Uterus (tissue), 4 donors: ENCODE data around the gene KIAA1217. TPM values are rescaled to one million over a fixed set of nuclear protein-coding genes. Genes with fewer than 3 reads are reported as not detected.

Experiments used
- DNase-seq, 2 donors: peaks; one replicate each; pipeline ENCODE4 v3.0.0-alpha.2; 2019 to 2020
- H3K27ac ChIP-seq, 2 donors: fragments of 200-600 bp; sonication (generic); 1 replicate in 1 of 2; 2 replicates in 1 of 2; pipeline ENCODE4 v1.5.1; 2016 to 2018
- H3K27me3 ChIP-seq, 2 donors: fragments of 200-600 bp; sonication (generic); one replicate each; pipeline ENCODE4 v1.5.1; 2018 to 2019; ENCODE audit warnings: control low read depth in 1 of 2
- H3K36me3 ChIP-seq, 2 donors: fragments of 200-600 bp; sonication (generic); one replicate each; pipeline ENCODE4 v1.5.1; 2019; ENCODE audit warnings: control low read depth in 1 of 2
- H3K4me1 ChIP-seq, 2 donors: fragments of 200-600 bp; sonication (generic); one replicate each; pipeline ENCODE4 v1.5.1; 2018 to 2019; ENCODE audit warnings: control low read depth in 1 of 2
- H3K4me3 ChIP-seq, 2 donors: fragments of 200-600 bp; sonication (generic); 1 replicate in 1 of 2; 2 replicates in 1 of 2; pipeline ENCODE4 v1.5.1; 2018 to 2019; ENCODE audit warnings: mild to moderate bottlenecking in 1 of 2
- H3K9me3 ChIP-seq, 2 donors: fragments of 200-600 bp; sonication (generic); one replicate each; pipeline ENCODE4 v1.5.1; 2019; ENCODE audit warnings: control low read depth in 1 of 2
- POLR2A ChIP-seq, 2 donors: fragments of 450-650 bp; IDR thresholded peaks; one replicate each; pipeline ENCODE4 v1.6.1; 2016; ENCODE audit warnings: antibody characterized with exemption in 2 of 2, mild to moderate bottlenecking in 1 of 2, moderate library complexity in 1 of 2
- intact Hi-C: fragments of 100-400 bp; cut with DNase I; formaldehyde crosslinking; loops from one replicate; pipeline ENCODE4 v1.15.1; 2023; ENCODE audit warnings: low total_unique reads
- total RNA-seq, 4 donors: library from RNA; depleted of rRNA in 3 of 4; stranded (reverse); fragments of >200 nt in 3 of 4; gene quantifications; one replicate each; pipeline versions ENCODE4 v1.1.0 to v1.2.4, GENCODE V29; 2014 to 2023
- TF ChIP-seq, protein P1 (sequence below), 4 experiments: fragments of 200-600 bp in 2 of 4; fragments of 450-650 bp in 2 of 4; sonication (generic) in 2 of 4; IDR thresholded peaks; one replicate each; pipeline ENCODE4 v1.5.1; 2016 to 2019; ENCODE audit warnings: antibody characterized with exemption in 4 of 4, mild to moderate bottlenecking in 2 of 4, moderate library complexity in 1 of 4
- donor health status: DM: yes; HTN: yes; CAD: no.

The KIAA1217 gene
- total RNA-seq, 4 donors from 2014 or later, result 3.5 to 38.2 (median 11.6) TPM

DNA sequence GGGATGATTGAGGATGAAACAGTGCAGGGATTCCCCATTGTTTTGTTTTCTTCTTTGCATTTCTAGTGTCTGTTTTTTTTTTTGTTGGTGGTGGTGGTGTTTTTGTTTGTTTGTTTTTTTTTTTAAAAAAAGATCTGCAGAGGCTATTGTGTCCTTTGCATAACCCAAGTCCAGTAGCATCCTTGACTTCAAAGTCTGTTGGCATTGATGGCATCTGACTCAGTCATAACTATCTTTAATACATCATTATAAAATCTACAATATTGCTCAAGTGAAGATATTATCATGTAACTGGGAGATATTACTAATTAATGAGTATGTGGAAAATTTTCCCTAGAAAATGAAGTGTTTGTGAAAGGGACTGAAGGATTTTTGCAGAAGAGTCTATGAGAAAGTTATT lies 70.2 kb downstream of the KIAA1217 start:
- H3K4me1 ChIP-seq, result no peaks in the 10 kb centered on the region
- intact Hi-C loops, result no loop called here
- H3K4me3 ChIP-seq, result no peak overlapping the region
- TF ChIP-seq, protein P1, sequence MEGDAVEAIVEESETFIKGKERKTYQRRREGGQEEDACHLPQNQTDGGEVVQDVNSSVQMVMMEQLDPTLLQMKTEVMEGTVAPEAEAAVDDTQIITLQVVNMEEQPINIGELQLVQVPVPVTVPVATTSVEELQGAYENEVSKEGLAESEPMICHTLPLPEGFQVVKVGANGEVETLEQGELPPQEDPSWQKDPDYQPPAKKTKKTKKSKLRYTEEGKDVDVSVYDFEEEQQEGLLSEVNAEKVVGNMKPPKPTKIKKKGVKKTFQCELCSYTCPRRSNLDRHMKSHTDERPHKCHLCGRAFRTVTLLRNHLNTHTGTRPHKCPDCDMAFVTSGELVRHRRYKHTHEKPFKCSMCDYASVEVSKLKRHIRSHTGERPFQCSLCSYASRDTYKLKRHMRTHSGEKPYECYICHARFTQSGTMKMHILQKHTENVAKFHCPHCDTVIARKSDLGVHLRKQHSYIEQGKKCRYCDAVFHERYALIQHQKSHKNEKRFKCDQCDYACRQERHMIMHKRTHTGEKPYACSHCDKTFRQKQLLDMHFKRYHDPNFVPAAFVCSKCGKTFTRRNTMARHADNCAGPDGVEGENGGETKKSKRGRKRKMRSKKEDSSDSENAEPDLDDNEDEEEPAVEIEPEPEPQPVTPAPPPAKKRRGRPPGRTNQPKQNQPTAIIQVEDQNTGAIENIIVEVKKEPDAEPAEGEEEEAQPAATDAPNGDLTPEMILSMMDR (IDR thresholded peaks at IDR 0.05), result no peak
- TF ChIP-seq POLR2A (IDR thresholded peaks at IDR 0.05), result no peak
- no peak for DNase-seq
- no peaks in the 10 kb centered on the region for H3K9me3 ChIP-seq
- no peaks in the 10 kb centered on the region for H3K27me3 ChIP-seq
- no peak overlapping the region for H3K27ac ChIP-seq
- no peaks in the 10 kb centered on the region for H3K36me3 ChIP-seq

DNA sequence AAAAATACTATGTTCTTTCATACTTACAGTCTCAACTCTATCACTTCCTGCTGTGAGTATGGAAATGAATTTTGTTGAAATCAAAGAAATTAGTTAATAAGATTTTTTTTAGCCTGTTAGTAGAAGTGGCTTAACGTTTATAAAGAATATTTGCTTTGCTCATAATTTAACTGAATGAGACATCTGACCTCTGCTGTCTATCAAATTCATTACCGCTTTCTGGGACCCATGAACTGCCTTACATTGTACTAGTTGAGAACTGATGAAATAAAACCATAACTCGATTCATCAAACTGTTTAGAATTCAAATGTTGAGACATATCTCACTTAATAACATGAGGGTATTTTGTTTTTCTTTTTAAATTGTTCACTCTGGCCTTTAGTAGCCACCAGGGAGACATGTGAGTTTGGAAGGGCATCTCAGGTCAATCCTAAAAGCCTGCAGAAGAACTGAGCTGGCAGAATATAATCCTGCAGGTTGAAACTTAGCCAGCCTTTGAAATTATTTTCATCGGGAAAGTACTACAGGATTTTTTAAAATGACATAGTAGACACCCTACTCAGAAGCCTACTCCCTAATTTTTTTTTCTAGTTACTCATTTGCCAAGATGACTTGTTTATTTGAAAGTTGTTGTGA lies 78.7 kb downstream of the KIAA1217 start:
- Histone ChIP-seq H3K4me3 (no peak overlapping the region), H3K27ac (no peak overlapping the region), H3K4me1 (no peaks in the 10 kb centered on the region), H3K9me3 (no peaks in the 10 kb centered on the region), H3K27me3 (no peaks in the 10 kb centered on the region), H3K36me3 (no peaks in the 10 kb centered on the region)
- TF ChIP-seq, protein P1 (IDR thresholded peaks at IDR 0.05), result no peak
- no peak for TF ChIP-seq POLR2A (IDR thresholded peaks at IDR 0.05)
- intact Hi-C loops, result no loop called here
- DNase-seq, result no peak

DNA sequence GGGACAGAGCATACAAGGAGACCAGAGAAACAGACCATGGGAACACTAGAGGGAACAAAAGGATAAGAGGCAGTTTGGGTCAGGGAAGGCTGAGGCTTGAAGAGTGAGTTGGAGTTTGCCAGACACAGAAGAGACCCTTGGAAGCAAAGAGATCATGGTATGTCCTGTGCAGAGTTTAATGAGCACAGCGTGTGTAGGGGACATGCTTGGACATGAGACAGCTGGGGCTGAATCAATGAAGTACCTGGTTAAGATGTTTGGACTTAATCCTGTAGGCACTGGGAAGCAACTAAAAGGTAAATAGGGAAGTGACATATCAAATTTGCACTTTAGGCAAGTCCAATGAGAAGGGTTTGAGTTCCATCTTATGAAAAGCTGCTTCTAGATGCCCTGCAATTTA lies 79.6 kb downstream of the KIAA1217 start:
- Histone ChIP-seq H3K27ac (no peak overlapping the region), H3K36me3 (no peaks in the 10 kb centered on the region), H3K27me3 (no peaks in the 10 kb centered on the region), H3K4me3 (no peak overlapping the region), H3K4me1 (no peaks in the 10 kb centered on the region), H3K9me3 (no peaks in the 10 kb centered on the region)
- intact Hi-C loops, result no loop called here
- no peak for TF ChIP-seq POLR2A (IDR thresholded peaks at IDR 0.05)
- TF ChIP-seq, protein P1 (IDR thresholded peaks at IDR 0.05), result no peak
- DNase-seq, result no peak

DNA sequence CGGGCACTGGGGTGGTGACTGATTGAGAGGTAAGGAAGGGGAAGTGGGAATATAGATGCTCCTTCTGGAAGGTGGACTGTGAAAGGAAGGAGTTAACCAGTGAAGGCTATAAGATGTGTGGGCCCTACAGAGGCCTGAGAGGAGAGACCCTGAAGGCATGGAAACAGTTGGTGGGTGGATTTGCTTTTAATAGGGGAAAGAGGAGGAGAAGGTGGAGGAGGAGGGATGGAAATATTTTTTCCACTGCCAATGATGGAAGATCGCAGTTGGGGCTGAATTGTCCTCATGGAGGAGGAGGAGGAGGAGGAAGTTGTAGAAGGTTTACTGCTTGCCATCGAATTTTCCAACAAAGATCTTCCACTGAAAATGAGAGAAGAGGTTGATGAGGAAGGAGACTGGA lies 80.3 kb downstream of the KIAA1217 start:
- H3K9me3 ChIP-seq, result no peaks in the 10 kb centered on the region
- H3K4me3 ChIP-seq, result no peak overlapping the region
- no peak overlapping the region for H3K27ac ChIP-seq
- no peaks in the 10 kb centered on the region for H3K27me3 ChIP-seq
- H3K4me1 ChIP-seq, result no peaks in the 10 kb centered on the region
- no peak for TF ChIP-seq POLR2A (IDR thresholded peaks at IDR 0.05)
- TF ChIP-seq, protein P1 (IDR thresholded peaks at IDR 0.05), result no peak
- H3K36me3 ChIP-seq, result no peaks in the 10 kb centered on the region
- DNase-seq, result no peak
- intact Hi-C loops, result no loop called here

DNA sequence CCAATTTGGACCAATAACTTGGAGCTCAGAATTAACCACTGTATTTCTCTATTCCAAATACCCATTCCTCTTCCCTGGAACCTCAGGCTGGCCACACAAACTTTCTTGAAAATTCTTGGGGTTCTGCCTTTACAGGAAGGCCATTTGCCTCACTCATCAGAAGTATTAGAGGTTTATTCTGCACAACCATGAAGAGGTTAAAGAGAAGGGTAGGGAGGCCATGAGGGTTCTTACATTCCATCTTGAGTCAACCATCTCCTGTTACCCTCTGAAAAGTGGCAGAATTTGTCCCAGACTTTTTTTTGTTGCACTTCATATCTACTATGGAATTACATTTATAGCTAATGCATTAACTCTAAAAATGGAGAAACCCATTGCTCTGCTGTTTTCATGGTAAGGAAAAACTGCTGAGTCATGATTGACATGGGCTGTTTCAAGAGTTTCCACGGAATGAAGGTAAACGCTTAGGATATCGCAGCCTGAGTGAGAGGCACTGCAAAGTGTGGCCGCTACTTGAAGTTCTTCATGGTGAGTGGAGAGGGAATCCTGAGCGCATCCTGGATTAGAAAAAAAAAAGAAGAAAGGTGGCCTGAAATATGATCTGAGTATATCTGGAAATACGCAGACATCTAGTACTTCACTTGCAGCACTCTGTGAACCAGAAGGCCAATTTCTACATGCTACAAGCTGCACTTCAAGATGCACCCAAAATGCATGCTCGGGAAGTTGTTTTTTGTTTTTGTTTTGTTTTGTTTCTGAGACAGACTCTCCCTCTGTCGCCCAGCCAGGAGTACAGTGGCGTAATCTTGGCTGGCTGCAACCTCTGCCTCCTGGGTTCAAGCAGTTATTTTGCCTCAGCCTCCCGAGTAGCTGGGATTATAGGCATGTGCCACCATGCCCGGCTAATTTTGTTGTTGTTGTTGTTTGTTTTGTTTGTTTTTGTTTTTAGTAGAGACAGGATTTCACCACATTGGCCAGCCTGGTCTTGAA lies 83.7 kb downstream of the KIAA1217 start:
- Histone ChIP-seq H3K36me3 (no peaks in the 10 kb centered on the region), H3K27ac (no peak overlapping the region), H3K9me3 (no peaks in the 10 kb centered on the region), H3K4me1 (no peaks in the 10 kb centered on the region), H3K27me3 (no peaks in the 10 kb centered on the region), H3K4me3 (no peak overlapping the region)
- TF ChIP-seq POLR2A (IDR thresholded peaks at IDR 0.05), result no peak
- TF ChIP-seq, protein P1 (IDR thresholded peaks at IDR 0.05), result no peak
- intact Hi-C loops, result no loop called here
- no peak for DNase-seq
